GM21723 (cell line): ENCODE data around the gene RPP25L.

Source experiments
- ATAC-seq: cut with Tn5 transposase; IDR thresholded peaks from one replicate; pipeline ENCODE4 v1.9.1; 2021; ENCODE audit warnings: mild to moderate bottlenecking, moderate library complexity; ENCODE audit not compliant: unreplicated experiment

Gene RPP25L

GRCh38 chr9:34588671-34589635 is 22.9 kb downstream of the RPP25L start:
- no peak for ATAC-seq

GRCh38 chr9:34587271-34587670 is 24.6 kb downstream of the RPP25L start:
- no peak for ATAC-seq

- no peak for ATAC-seq
These were observed 25.8 kb downstream of the RPP25L start for GRCh38 chr9:34585946-34586669.

- ATAC-seq, result no peak
These were observed 26.9 kb downstream of the RPP25L start for GRCh38 chr9:34584970-34585369.

- no peak for ATAC-seq
These were observed 29.1 kb downstream of the RPP25L start for GRCh38 chr9:34582787-34583186.

GRCh38 chr9:34581318-34581717 is 30.6 kb downstream of the RPP25L start:
- ATAC-seq, result no peak

- no peak for ATAC-seq
These were observed 31.5 kb downstream of the RPP25L start for GRCh38 chr9:34580358-34580757.

GRCh38 chr9:34579808-34580163 is 32.1 kb downstream of the RPP25L start:
- no peak for ATAC-seq

GRCh38 chr9:34579104-34579807 is 32.6 kb downstream of the RPP25L start:
- ATAC-seq, result no peak

- ATAC-seq, result no peak
These were observed 33.4 kb downstream of the RPP25L start for GRCh38 chr9:34578241-34579103.

- no peak for ATAC-seq
These were observed 34.3 kb downstream of the RPP25L start for GRCh38 chr9:34577400-34578240.

- ATAC-seq, result no peak
These were observed 35.1 kb downstream of the RPP25L start for GRCh38 chr9:34576597-34577399.

- no peak for ATAC-seq
These were observed 35.9 kb downstream of the RPP25L start for GRCh38 chr9:34575862-34576596.

GRCh38 chr9:34575241-34575640 is 36.7 kb downstream of the RPP25L start:
- ATAC-seq, result no peak

GRCh38 chr9:34574571-34574970 is 37.3 kb downstream of the RPP25L start:
- ATAC-seq, result no peak

- ATAC-seq, result no peak
These were observed 38.1 kb downstream of the RPP25L start for GRCh38 chr9:34573599-34574325.

GRCh38 chr9:34572628-34573027 is 39.3 kb downstream of the RPP25L start:
- ATAC-seq, result no peak
